Measurements from ENCODE around the gene NEURL1B.
"Not testable (repeated sequence)": the region's sequence is repeated elsewhere in the genome, so short reads cannot be mapped to it uniquely, and the experiment has no call there.

Gene NEURL1B

GRCh38 chr5:172640822-172641358 lies at the start of gene NEURL1B:
TSS of gene NEURL1B (plus strand) at chr5:172641263. CDS start at chr5:172641407, 144 bp downstream.
- no peak for DNase-seq (ENCODE audit: low read depth)

- no peak for DNase-seq (ENCODE audit: low read depth)
Observed at GRCh38 chr5:172591636-172592035, 49.4 kb upstream of the NEURL1B start.

GRCh38 chr5:172592881-172593280 lies 48.2 kb upstream of the NEURL1B start:
- DNase-seq (ENCODE audit: low read depth) = no peak

DNA sequence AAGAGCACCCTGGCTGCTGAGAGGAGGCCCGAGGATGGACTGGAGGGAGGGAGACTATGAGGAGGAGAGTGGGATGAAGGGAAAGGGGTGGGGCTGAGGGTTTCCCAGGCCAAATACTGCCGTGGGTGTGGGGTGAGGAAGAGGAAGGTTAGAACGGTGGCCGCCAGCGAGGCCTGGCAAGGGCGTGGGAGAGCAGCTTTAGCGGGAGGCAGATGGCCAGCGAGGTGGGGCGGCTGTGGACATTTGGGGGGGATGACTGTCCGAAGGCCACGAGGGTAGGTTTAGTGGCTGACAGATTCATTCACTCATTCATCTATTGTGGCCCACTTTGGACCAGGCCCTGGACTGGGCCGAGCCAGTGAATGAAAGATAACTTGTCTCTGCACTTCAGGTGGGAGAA lies 47.8 kb upstream of the NEURL1B start:
- no peak for DNase-seq (ENCODE audit: low read depth)

- DNase-seq (ENCODE audit: low read depth) = no peak
Observed at GRCh38 chr5:172593721-172594235, 47.3 kb upstream of the NEURL1B start.

DNA sequence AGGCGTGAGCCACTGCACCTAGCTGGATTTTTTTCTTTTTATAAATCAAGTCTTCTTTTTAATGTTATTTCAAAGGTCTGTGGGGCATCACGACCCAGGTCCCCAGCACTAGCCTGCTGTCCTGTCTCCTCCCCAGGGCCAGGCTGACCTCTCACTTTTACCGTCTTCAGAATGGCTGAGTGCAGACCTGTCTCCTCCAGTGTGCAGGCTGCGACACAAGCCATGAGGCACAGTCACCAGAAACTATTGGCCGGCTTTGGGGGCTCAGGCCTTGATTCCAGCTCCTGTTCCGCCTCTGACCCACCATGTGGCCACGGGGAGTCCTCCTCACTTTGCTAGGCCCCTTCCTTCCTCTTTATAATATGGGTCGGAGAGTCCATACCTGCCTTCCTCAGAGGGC lies 46.6 kb upstream of the NEURL1B start:
- DNase-seq (ENCODE audit: low read depth) = no peak

DNA sequence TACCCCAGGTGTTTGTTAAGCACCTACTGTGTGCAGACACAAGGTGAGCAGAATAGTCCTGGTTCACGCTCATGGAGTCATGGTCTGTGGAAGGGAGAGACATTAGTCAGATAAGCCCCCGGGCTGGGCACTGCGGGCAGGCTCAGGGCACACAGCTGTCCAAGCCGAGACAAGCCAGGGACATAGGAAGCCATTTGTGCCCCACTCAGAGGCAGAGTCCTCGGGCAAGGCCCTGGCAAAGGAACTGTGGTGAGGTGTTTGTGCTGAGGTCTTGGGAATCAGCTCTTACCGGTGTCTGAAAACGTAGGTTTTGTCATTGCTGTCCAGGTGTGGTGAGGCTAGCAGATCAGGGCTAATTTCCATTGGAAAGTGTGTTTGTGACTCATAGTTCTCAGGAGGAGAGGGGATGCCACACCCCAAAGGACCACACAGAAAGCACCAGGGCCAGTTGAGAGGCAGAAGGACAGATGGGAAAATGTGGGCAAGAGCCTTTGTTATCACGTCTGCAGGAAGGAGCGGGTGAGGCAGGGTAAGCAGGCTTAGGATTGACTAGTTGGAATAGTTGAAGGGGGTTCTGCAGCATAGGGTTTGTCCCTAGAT lies 46.1 kb upstream of the NEURL1B start:
- no peak for DNase-seq (ENCODE audit: low read depth)

DNA sequence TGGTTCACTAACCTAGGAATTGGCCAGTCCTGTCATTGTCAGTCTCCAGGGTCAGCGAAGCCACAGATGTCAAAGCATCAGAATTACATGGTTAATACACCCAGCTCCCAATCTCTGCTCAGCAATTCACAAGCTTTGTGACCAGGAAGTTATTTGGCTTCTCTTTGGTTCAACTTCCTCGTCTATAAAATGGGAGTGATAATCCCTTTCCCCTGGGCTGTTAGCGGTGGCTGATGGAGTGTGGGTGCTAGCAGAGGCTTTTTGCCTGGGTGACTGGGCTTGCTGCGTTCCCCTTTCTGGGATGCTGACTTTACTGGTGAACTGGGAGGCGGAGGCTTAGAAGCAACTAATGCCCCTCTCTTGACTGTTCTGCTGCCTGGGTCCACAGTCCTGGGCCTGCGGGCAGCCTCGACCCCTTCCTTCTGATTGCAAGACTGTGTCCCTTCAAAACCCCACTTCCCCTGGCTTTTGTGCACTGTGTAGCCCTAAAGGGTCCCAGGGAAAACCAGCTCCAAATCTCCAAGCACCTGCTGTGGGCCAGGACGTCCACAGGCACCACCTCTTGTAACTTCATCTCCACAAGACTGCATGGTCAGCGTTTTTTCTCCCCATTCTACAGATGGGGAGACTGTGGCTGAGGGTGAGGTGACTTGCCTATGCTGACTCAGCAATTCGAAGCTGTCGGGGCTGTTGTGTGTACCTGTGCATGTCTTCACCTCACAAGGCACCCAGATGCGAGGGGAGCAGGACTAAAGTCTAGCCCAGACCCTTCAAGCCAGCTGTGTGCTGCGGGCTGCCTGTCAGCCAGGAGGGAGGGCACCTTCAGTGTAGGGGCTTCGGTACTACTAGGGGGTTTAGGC lies 45.2 kb upstream of the NEURL1B start:
- no peak for DNase-seq (ENCODE audit: low read depth)

GRCh38 chr5:172596638-172597231 lies 44.3 kb upstream of the NEURL1B start:
- no peak for DNase-seq (ENCODE audit: low read depth)

DNA sequence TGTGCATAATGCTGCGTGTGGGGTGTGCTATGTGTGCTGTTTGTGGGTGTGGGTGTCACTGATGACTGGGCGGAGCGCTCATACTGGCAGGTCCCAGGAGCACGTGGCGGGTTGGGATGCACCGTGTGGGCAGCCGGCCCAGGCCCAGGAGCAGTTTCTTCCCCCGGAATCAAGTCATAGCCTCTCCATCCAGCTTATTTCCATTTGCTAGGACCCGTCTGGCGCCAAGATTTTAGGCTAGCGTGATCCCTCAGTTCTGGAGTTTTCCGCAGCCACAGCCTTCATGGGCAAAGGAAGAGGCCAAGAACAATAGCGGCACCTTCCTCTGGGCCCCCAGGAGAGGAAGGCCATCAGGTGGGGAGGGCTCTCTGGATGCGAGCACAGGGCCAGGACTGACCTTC lies 43.3 kb upstream of the NEURL1B start:
- no peak for DNase-seq (ENCODE audit: low read depth)

- DNase-seq (ENCODE audit: low read depth) = no peak
Observed at GRCh38 chr5:172598251-172599203, 42.5 kb upstream of the NEURL1B start.

GRCh38 chr5:172599204-172599567 lies 41.9 kb upstream of the NEURL1B start:
- DNase-seq (ENCODE audit: low read depth) = no peak

- DNase-seq (ENCODE audit: low read depth) = no peak
Observed at GRCh38 chr5:172600571-172600970, 40.5 kb upstream of the NEURL1B start.

DNA sequence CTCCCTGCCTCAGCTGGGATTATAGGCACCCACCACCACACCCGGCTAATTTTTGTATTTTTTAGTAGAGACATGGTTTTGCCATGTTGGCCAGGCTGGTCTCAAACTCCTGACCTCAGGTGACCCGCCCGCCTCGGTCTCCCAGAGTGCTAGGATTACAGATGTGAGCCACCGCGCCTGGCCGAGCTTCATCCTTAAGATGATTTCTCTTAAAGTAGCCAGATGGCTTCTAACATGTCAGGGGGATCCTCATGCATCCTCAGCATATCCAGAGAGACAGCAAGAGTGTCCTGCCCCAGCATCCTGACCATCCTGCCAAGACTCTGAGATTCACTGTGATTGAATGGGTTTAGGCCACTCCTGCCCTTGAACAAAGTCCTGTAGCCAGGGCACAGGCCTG lies 39.5 kb upstream of the NEURL1B start:
- DNase-seq (ENCODE audit: low read depth) = not testable (repeated sequence)

- no peak for DNase-seq (ENCODE audit: low read depth)
Observed at GRCh38 chr5:172602783-172603231, 38.3 kb upstream of the NEURL1B start.

DNA sequence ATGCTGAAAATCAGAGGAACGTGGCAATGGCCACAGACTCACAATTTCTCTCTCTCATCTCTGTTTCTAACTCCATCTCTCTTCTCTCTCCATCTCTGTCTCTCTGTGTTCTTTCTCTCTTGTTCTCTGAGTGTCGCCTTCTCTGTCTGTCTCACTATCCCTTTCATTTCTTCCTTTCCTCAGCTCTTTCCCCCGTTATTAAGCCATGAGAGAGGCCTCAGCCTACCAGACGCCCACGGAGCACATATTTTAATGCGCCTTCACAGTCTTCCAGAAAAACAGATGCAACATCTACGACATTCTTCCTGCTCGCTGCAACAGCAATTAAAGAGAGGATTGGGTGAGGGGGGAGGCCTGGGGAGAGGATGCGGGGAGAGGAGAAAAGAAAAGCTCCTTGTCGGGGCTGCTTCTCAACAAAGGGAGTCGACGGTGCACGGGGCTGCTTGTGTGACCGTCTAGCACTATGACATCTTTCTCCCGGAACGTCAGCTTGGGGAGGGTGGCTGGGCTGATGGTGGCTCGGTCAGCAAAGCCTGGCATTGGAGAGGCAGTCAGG lies 37.7 kb upstream of the NEURL1B start:
- DNase-seq (ENCODE audit: low read depth) = no peak

DNA sequence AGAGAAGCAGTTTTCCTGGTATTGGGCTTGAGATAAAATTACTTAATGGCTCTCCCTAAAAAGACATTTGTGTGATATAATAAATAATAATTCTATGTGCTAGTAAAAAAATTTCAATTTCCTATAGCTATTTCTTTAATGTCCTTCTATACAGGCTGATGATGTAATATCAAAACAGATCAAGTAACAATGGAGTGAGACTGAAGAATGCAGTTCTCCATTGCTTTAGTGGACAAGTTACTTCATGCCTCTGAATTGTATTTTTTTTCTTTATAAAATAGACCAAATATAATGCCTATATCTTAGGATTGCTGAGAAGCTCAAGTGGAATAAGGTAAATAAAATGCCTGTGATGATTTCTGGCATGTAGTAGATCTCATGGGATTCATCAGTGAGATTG lies 35.6 kb upstream of the NEURL1B start:
- DNase-seq (ENCODE audit: low read depth) = no peak

- no peak for DNase-seq (ENCODE audit: low read depth)
Observed at GRCh38 chr5:172606156-172606785, 34.8 kb upstream of the NEURL1B start.

GRCh38 chr5:172607213-172607793 lies 33.8 kb upstream of the NEURL1B start:
- DNase-seq (ENCODE audit: low read depth) = no peak

DNA sequence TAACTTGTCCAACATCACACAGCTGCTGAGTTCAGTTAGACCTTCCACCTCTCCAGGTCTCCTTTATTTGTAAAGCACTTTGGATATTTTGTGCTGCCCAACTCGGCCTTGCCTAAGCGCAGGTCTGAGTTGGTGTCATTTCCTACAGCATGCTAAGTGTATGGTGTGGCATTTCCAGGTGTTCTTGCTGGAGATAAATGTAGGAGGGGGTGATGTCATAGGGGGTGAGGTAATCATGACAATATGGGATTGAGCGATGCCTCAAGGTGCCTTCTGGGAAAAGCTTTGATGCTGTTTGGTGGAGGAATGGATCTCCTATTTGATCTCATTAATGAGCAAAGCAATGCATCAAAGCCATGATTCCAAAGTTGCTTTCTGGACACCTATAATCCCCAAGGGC lies 32.3 kb upstream of the NEURL1B start:
- no peak for DNase-seq (ENCODE audit: low read depth)
